Stimulated activated CD4-positive, alpha-beta T cell treated with anti-CD3 and anti-CD28 coated beads, Interleukin-4, amount 100 ng/mL, for 4 hours (primary cell): Measurements from ENCODE around the gene GABBR1.

ENCODE experiments used
- DNase-seq, 2 experiments: peaks; one replicate each; pipeline ENCODE4 v3.0.0-alpha.2; 2020

Gene GABBR1

GRCh38 chr6:29617782-29618554, 15.0 kb downstream of the GABBR1 start:
- no peak for DNase-seq

- DNase-seq = no peak
These were observed 21.6 kb downstream of the GABBR1 start for GRCh38 chr6:29611426-29611825.

GRCh38 chr6:29610540-29610939, 22.4 kb downstream of the GABBR1 start:
- no peak for DNase-seq

GRCh38 chr6:29608131-29608530, 24.9 kb downstream of the GABBR1 start:
- no peak for DNase-seq

- no peak for DNase-seq
These were observed 29.1 kb downstream of the GABBR1 start for GRCh38 chr6:29603930-29604329.

GRCh38 chr6:29603456-29603855, 29.5 kb downstream of the GABBR1 start:
- no peak for DNase-seq

GRCh38 chr6:29602564-29603361, 30.2 kb downstream of the GABBR1 start:
- no peak for DNase-seq

GRCh38 chr6:29598172-29598747, 34.7 kb downstream of the GABBR1 start:
- no peak for DNase-seq

GRCh38 chr6:29597184-29597583, 35.8 kb downstream of the GABBR1 start:
- no peak for DNase-seq

- no peak for DNase-seq
These were observed 36.5 kb downstream of the GABBR1 start for GRCh38 chr6:29596381-29596900.

GRCh38 chr6:29593199-29593855, 39.7 kb downstream of the GABBR1 start:
- DNase-seq = no peak

- DNase-seq = no peak
These were observed 41.3 kb downstream of the GABBR1 start for GRCh38 chr6:29591677-29592076.

- no peak for DNase-seq
These were observed 42.7 kb downstream of the GABBR1 start for GRCh38 chr6:29590218-29590808.

GRCh38 chr6:29589423-29590048, 43.4 kb downstream of the GABBR1 start:
- DNase-seq = peak; percentile 24 to 26

GRCh38 chr6:29584821-29585220, 48.2 kb downstream of the GABBR1 start, which contains the start of gene OR2H2:
Gene OR2H2 (plus strand): TSS chr6:29585121. CDS start chr6:29587945, 2,824 bp downstream.
- DNase-seq = no peak

GRCh38 chr6:29577544-29577943, 55.4 kb downstream of the GABBR1 start:
- DNase-seq = no peak

GRCh38 chr6:29576056-29576455, 56.9 kb downstream of the GABBR1 start:
- no peak for DNase-seq

GRCh38 chr6:29567991-29568390, 65.0 kb downstream of the GABBR1 start:
- DNase-seq = no peak

GRCh38 chr6:29567541-29567940, 65.4 kb downstream of the GABBR1 start:
- DNase-seq = no peak

GRCh38 chr6:29566856-29567255, 66.1 kb downstream of the GABBR1 start:
- DNase-seq = no peak

GRCh38 chr6:29564875-29565274, 68.1 kb downstream of the GABBR1 start:
- no peak for DNase-seq

GRCh38 chr6:29563435-29563965, 69.5 kb downstream of the GABBR1 start:
- DNase-seq = no peak
